Measurements from ENCODE around the gene TENM3. TPM values are rescaled to one million over a fixed set of nuclear protein-coding genes. Genes with fewer than 3 reads are reported as not detected.

TENM3 gene
- total RNA-seq, 4 donors from 2014 or later = 5.9 to 61.5 (median 24.6) TPM

GRCh38 chr4:182510836-182511235, 267.6 kb downstream of the TENM3 start:
- Histone ChIP-seq H3K4me1 (no peaks in the 10 kb centered on the region), H3K27me3 (no peaks in the 10 kb centered on the region), H3K36me3 (no peaks in the 10 kb centered on the region), H3K4me3 (no peak overlapping the region), H3K9me3 (no peaks in the 10 kb centered on the region), H3K27ac (no peak overlapping the region)
- no peak for DNase-seq
- TF ChIP-seq, protein P1, sequence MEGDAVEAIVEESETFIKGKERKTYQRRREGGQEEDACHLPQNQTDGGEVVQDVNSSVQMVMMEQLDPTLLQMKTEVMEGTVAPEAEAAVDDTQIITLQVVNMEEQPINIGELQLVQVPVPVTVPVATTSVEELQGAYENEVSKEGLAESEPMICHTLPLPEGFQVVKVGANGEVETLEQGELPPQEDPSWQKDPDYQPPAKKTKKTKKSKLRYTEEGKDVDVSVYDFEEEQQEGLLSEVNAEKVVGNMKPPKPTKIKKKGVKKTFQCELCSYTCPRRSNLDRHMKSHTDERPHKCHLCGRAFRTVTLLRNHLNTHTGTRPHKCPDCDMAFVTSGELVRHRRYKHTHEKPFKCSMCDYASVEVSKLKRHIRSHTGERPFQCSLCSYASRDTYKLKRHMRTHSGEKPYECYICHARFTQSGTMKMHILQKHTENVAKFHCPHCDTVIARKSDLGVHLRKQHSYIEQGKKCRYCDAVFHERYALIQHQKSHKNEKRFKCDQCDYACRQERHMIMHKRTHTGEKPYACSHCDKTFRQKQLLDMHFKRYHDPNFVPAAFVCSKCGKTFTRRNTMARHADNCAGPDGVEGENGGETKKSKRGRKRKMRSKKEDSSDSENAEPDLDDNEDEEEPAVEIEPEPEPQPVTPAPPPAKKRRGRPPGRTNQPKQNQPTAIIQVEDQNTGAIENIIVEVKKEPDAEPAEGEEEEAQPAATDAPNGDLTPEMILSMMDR (IDR thresholded peaks at IDR 0.05) = no peak
- no peak for TF ChIP-seq POLR2A (IDR thresholded peaks at IDR 0.05)
- intact Hi-C loops (cut with DNase I; ENCODE audit: low total_unique reads) = no loop called here

- Histone ChIP-seq H3K27me3 (no peaks in the 10 kb centered on the region), H3K36me3 (no peaks in the 10 kb centered on the region), H3K9me3 (no peaks in the 10 kb centered on the region), H3K27ac (no peak overlapping the region), H3K4me3 (no peak overlapping the region), H3K4me1 (no peaks in the 10 kb centered on the region)
- TF ChIP-seq, protein P1 (IDR thresholded peaks at IDR 0.05) = no peak
- TF ChIP-seq POLR2A (IDR thresholded peaks at IDR 0.05) = no peak
- no peak for DNase-seq
- intact Hi-C loops (cut with DNase I; ENCODE audit: low total_unique reads) = no loop called here
Observed at GRCh38 chr4:182513587-182514291, 270.5 kb downstream of the TENM3 start.

GRCh38 chr4:182518421-182518820, 275.2 kb downstream of the TENM3 start:
- Histone ChIP-seq H3K27me3 (no peaks in the 10 kb centered on the region), H3K27ac (no peak overlapping the region), H3K9me3 (no peaks in the 10 kb centered on the region), H3K4me1 (no peaks in the 10 kb centered on the region), H3K4me3 (no peak overlapping the region), H3K36me3 (no peaks in the 10 kb centered on the region)
- no peak for DNase-seq
- intact Hi-C loops (cut with DNase I; ENCODE audit: low total_unique reads) = no loop called here
- TF ChIP-seq, protein P1 (IDR thresholded peaks at IDR 0.05) = no peak
- TF ChIP-seq POLR2A (IDR thresholded peaks at IDR 0.05) = no peak

DNA sequence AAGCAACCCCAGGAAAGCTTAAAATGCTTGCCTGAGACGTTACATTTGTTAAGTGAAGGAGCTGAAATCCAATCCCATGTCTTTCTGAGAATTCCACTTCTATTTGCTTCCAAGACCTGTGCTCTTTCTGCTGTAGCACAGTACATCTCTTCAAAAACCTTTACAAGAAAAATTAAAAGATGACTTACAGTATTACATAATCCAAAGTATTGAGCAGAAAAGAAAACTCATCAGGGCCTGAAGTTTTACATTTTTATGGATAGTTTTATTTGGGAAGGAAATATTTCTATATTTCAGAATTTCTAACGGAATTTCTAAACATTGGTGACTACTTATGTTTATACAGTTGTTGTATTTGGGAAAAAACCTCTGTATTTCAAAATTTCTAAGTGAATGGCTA, 276.3 kb downstream of the TENM3 start:
- H3K4me3 ChIP-seq = no peak overlapping the region
- no peak for TF ChIP-seq POLR2A (IDR thresholded peaks at IDR 0.05)
- TF ChIP-seq, protein P1 (IDR thresholded peaks at IDR 0.05) = no peak
- H3K9me3 ChIP-seq = no peaks in the 10 kb centered on the region
- no peaks in the 10 kb centered on the region for H3K4me1 ChIP-seq
- no peak overlapping the region for H3K27ac ChIP-seq
- intact Hi-C loops (cut with DNase I; ENCODE audit: low total_unique reads) = no loop called here
- DNase-seq = no peak
- H3K27me3 ChIP-seq = no peaks in the 10 kb centered on the region
- H3K36me3 ChIP-seq = no peaks in the 10 kb centered on the region

GRCh38 chr4:182521011-182521410, 277.8 kb downstream of the TENM3 start:
- no peak for DNase-seq
- TF ChIP-seq, protein P1 (IDR thresholded peaks at IDR 0.05) = no peak
- Histone ChIP-seq H3K27ac (no peak overlapping the region), H3K36me3 (no peaks in the 10 kb centered on the region), H3K4me3 (no peak overlapping the region), H3K9me3 (no peaks in the 10 kb centered on the region), H3K27me3 (no peaks in the 10 kb centered on the region), H3K4me1 (no peaks in the 10 kb centered on the region)
- intact Hi-C loops (cut with DNase I; ENCODE audit: low total_unique reads) = no loop called here

Measured in uterus (tissue), 4 donors.